ENCODE measurements around the gene SOX15. TPM values are rescaled to one million over a fixed set of nuclear protein-coding genes. Genes with fewer than 3 reads are reported as not detected.

The SOX15 gene
- total and polyA plus RNA-seq, 2 of the 13 experiments (the other 11 are each of a cell fraction or from before 2014, with no cell fraction given) = 0.07 to 0.18 TPM

GRCh38 chr17:7629939-7630571 lies 40.2 kb upstream of the SOX15 start, which contains the start of gene SHBG (continued):
- TF ChIP-seq DBP (CRISPR knock-in tag; IDR thresholded peaks at IDR 0.05; ENCODE audit: not compliant biosample characterization) (no peak), DZIP1 (CRISPR knock-in tag; IDR thresholded peaks at IDR 0.05) (no peak), ATF4 (CRISPR knock-in tag; IDR thresholded peaks at IDR 0.05) (no peak), CTCF (CRISPR knock-in tag; IDR thresholded peaks at IDR 0.05) (no peak), NFATC3 (CRISPR knock-in tag; IDR thresholded peaks at IDR 0.05) (no peak), ZBTB10 (CRISPR knock-in tag; IDR thresholded peaks at IDR 0.05; ENCODE audit: borderline replicate concordance) (peak; percentile 91; the same call in 1 of the 2 replicates), ZNF740 (CRISPR knock-in tag; IDR thresholded peaks at IDR 0.05) (no peak), YEATS4 (CRISPR knock-in tag; IDR thresholded peaks at IDR 0.05; ENCODE audit: borderline replicate concordance) (no peak), ZNF773 (CRISPR knock-in tag; IDR thresholded peaks at IDR 0.05; ENCODE audit: borderline replicate concordance) (no peak), ZNF160 (CRISPR knock-in tag; IDR thresholded peaks at IDR 0.05) (no peak), ZNF138 (CRISPR knock-in tag; IDR thresholded peaks at IDR 0.05; ENCODE audit: low read depth) (no peak), FIP1L1 (IDR thresholded peaks at IDR 0.05; ENCODE audit: borderline replicate concordance, insufficient read depth, low read depth, low read length) (no peak), ZNF556 (CRISPR knock-in tag; IDR thresholded peaks at IDR 0.05; ENCODE audit: borderline replicate concordance) (no peak), ZMYM3 (CRISPR knock-in tag; IDR thresholded peaks at IDR 0.05) (0 out of 2 replicates have a peak, but pooled peaks have one; percentile 40), HMGA1 (CRISPR knock-in tag; conservative IDR thresholded peaks at IDR 0.05) (no peak), PHF21A (CRISPR knock-in tag; IDR thresholded peaks at IDR 0.05) (peak; percentile 54; the same call in 1 of the 2 replicates), KDM2A (CRISPR knock-in tag; IDR thresholded peaks at IDR 0.05; ENCODE audit: borderline replicate concordance, low read depth) (no peak), CCDC6 (CRISPR knock-in tag; IDR thresholded peaks at IDR 0.05) (no peak), GTF3A (CRISPR knock-in tag; conservative IDR thresholded peaks at IDR 0.05) (no peak), MAF1 (CRISPR knock-in tag; IDR thresholded peaks at IDR 0.05; ENCODE audit: borderline replicate concordance) (no peak)

Data from HepG2 (cell line).